HEK293 (cell line): ENCODE measurements around the gene NR0B2.

Experiments
- CTCF ChIA-PET: fragments of 350-600 bp; formaldehyde crosslinking; extraction: SDS; loops from one replicate; lab custom pipeline; 2021; ENCODE audit warnings: antibody characterized with exemption; lab: Yijun Ruan, JAX
- POLR2A ChIA-PET: fragments of 300-600 bp; formaldehyde crosslinking; extraction: SDS; loops from one replicate; lab custom pipeline; 2020; ENCODE audit warnings: antibody characterized with exemption, inconsistent platforms; lab: Yijun Ruan, JAX
- H3K27ac ChIP-seq: fragments of 200-500 bp; sonication (Bioruptor generic); 2 replicates; pipeline ENCODE4 v1.5.1; 2014; ENCODE audit warnings: low read depth, low read length, control low read depth, inconsistent platforms; ENCODE audit errors: extremely low read depth
- H3K36me3 ChIP-seq, 2 experiments: fragments of 200-500 bp in 1 of 2; sonication (Bioruptor generic) in 1 of 2; 1 replicate in 1 of 2; 2 replicates in 1 of 2; pipeline ENCODE4 v1.5.1; 2014 to 2017; ENCODE audit warnings: inconsistent platforms in 2 of 2, low read length in 2 of 2; ENCODE audit not compliant: control insufficient read depth in 2 of 2, insufficient read depth in 1 of 2
- H3K4me1 ChIP-seq: fragments of 200-500 bp; sonication (Bioruptor generic); 2 replicates; pipeline ENCODE4 v1.5.1; 2014; ENCODE audit warnings: mild to moderate bottlenecking, low read length, inconsistent platforms; ENCODE audit not compliant: control insufficient read depth, insufficient read depth
- H3K4me3 ChIP-seq: 2 replicates; pipeline ENCODE4 v1.5.1; 2011; ENCODE audit warnings: low read depth, mild to moderate bottlenecking, control low read depth, low read length, moderate library complexity
- H3K9me3 ChIP-seq: fragments of 200-500 bp; sonication (Bioruptor generic); 2 replicates; pipeline ENCODE4 v1.5.1; 2014; ENCODE audit warnings: low read depth, low read length, inconsistent platforms; ENCODE audit not compliant: control insufficient read depth, insufficient read depth
- EGR2 ChIP-seq: fragments of 450-650 bp; formaldehyde crosslinking; IDR thresholded peaks from 2 replicates; pipeline ENCODE4 v1.5.1; 2016; ENCODE audit warnings: low read depth, missing biosample characterization, missing genetic modification characterization
- HOXD13 ChIP-seq: sonication (generic); formaldehyde crosslinking; IDR thresholded peaks from 2 replicates; pipeline ENCODE4 v1.8.0; 2022; ENCODE audit warnings: missing genetic modification reagents, borderline replicate concordance
- ZFHX2 ChIP-seq: fragments of 450-650 bp; formaldehyde crosslinking; conservative IDR thresholded peaks from 2 replicates; pipeline ENCODE4 v1.5.1; 2016; ENCODE audit warnings: missing biosample characterization, missing genetic modification characterization
- ZNF174 ChIP-seq: fragments of 450-650 bp; formaldehyde crosslinking; IDR thresholded peaks from 2 replicates; pipeline ENCODE4 v1.5.0; 2017; ENCODE audit warnings: missing biosample characterization, mild to moderate bottlenecking, missing genetic modification characterization
- ZNF274 ChIP-seq, 2 experiments: fragments of 200-500 bp in 1 of 2; fragments of 450-650 bp in 1 of 2; sonication (Bioruptor generic) in 1 of 2; formaldehyde crosslinking in 1 of 2; IDR thresholded peaks; 2 replicates each; pipeline versions ENCODE4 v1.5.1 to v1.6.1; 2014 to 2016; ENCODE audit warnings: borderline replicate concordance in 1 of 2, inconsistent platforms in 1 of 2, low read length in 1 of 2, missing biosample characterization in 1 of 2, missing genetic modification characterization in 1 of 2
- ZNF335 ChIP-seq: fragments of 450-650 bp; formaldehyde crosslinking; conservative IDR thresholded peaks from 2 replicates; pipeline ENCODE4 v1.5.1; 2016; ENCODE audit warnings: missing biosample characterization, missing genetic modification characterization
- ZNF394 ChIP-seq: fragments of 450-650 bp; formaldehyde crosslinking; IDR thresholded peaks from 2 replicates; pipeline ENCODE4 v1.5.1; 2016; ENCODE audit warnings: missing biosample characterization, missing genetic modification characterization, mild to moderate bottlenecking, moderate library complexity, borderline replicate concordance
- ZNF510 ChIP-seq: fragments of 450-650 bp; formaldehyde crosslinking; IDR thresholded peaks from 2 replicates; pipeline ENCODE4 v1.5.1; 2018; ENCODE audit warnings: mild to moderate bottlenecking, missing genetic modification characterization, missing biosample characterization; ENCODE audit not compliant: insufficient replicate concordance
- ZNF544 ChIP-seq: fragments of 450-650 bp; formaldehyde crosslinking; IDR thresholded peaks from 2 replicates; pipeline ENCODE4 v1.5.0; 2017; ENCODE audit warnings: missing biosample characterization, missing genetic modification characterization
- ZNF560 ChIP-seq: fragments of 450-650 bp; formaldehyde crosslinking; IDR thresholded peaks from 2 replicates; pipeline ENCODE4 v1.5.1; 2017; ENCODE audit warnings: missing biosample characterization, missing genetic modification characterization, borderline replicate concordance
- TF ChIP-seq, protein P1 (sequence below): fragments of 450-650 bp; formaldehyde crosslinking; IDR thresholded peaks from 2 replicates; pipeline ENCODE4 v1.5.1; 2016; ENCODE audit warnings: missing biosample characterization, missing genetic modification characterization, borderline replicate concordance
- TF ChIP-seq, protein P2 (sequence below): fragments of 450-650 bp; formaldehyde crosslinking; IDR thresholded peaks from 2 replicates; pipeline ENCODE4 v1.5.1; 2016; ENCODE audit warnings: missing biosample characterization, missing genetic modification characterization
- TF ChIP-seq, protein P3 (sequence below): fragments of 450-650 bp; formaldehyde crosslinking; IDR thresholded peaks from 2 replicates; pipeline ENCODE4 v1.5.1; 2017; ENCODE audit warnings: missing biosample characterization, missing genetic modification characterization

NR0B2 gene

DNA sequence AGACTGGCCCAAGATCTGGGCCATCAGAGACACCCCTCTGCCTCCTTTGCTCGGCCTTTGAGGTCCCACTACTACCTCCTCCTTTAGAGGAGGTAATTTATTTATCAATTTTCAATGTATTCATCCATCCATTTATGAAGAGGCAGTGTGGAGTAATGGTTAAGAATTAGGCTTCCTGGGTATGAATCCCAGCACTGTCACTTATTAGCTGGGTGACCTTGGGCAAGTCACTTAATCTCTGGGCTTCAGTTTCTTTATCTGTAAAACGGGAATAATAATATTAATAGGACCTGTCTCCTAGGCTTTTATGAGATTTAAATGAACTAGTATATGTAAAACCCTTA, 1.7 kb downstream of the NR0B2 start (continued):
- TF ChIP-seq, protein P1, sequence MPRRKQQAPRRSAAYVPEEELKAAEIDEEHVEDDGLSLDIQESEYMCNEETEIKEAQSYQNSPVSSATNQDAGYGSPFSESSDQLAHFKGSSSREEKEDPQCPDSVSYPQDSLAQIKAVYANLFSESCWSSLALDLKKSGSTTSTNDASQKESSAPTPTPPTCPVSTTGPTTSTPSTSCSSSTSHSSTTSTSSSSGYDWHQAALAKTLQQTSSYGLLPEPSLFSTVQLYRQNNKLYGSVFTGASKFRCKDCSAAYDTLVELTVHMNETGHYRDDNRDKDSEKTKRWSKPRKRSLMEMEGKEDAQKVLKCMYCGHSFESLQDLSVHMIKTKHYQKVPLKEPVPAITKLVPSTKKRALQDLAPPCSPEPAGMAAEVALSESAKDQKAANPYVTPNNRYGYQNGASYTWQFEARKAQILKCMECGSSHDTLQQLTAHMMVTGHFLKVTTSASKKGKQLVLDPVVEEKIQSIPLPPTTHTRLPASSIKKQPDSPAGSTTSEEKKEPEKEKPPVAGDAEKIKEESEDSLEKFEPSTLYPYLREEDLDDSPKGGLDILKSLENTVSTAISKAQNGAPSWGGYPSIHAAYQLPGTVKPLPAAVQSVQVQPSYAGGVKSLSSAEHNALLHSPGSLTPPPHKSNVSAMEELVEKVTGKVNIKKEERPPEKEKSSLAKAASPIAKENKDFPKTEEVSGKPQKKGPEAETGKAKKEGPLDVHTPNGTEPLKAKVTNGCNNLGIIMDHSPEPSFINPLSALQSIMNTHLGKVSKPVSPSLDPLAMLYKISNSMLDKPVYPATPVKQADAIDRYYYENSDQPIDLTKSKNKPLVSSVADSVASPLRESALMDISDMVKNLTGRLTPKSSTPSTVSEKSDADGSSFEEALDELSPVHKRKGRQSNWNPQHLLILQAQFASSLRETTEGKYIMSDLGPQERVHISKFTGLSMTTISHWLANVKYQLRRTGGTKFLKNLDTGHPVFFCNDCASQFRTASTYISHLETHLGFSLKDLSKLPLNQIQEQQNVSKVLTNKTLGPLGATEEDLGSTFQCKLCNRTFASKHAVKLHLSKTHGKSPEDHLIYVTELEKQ (tag by site-specific recombination) = no peak
- TF ChIP-seq ZNF335 (tag by site-specific recombination) (no peak), HOXD13 (CRISPR knock-in tag) (no peak), ZNF174 (tag by site-specific recombination) (no peak), ZNF274 (IDR thresholded peaks at IDR 0.05; ENCODE audit: low read length) (no peak), ZNF274 (tag by site-specific recombination; IDR thresholded peaks at IDR 0.05; ENCODE audit: borderline replicate concordance) (no peak), EGR2 (tag by site-specific recombination) (no peak)
- TF ChIP-seq, protein P2, sequence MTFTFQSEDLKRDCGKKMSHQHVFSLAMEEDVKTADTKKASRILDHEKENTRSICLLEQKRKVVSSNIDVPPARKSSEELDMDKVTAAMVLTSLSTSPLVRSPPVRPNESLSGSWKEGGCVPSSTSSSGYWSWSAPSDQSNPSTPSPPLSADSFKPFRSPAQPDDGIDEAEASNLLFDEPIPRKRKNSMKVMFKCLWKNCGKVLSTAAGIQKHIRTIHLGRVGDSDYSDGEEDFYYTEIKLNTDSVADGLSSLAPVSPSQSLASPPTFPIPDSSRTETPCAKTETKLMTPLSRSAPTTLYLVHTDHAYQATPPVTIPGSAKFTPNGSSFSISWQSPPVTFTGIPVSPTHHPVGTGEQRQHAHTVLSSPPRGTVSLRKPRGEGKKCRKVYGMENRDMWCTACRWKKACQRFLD (tag by site-specific recombination) = no peak

DNA sequence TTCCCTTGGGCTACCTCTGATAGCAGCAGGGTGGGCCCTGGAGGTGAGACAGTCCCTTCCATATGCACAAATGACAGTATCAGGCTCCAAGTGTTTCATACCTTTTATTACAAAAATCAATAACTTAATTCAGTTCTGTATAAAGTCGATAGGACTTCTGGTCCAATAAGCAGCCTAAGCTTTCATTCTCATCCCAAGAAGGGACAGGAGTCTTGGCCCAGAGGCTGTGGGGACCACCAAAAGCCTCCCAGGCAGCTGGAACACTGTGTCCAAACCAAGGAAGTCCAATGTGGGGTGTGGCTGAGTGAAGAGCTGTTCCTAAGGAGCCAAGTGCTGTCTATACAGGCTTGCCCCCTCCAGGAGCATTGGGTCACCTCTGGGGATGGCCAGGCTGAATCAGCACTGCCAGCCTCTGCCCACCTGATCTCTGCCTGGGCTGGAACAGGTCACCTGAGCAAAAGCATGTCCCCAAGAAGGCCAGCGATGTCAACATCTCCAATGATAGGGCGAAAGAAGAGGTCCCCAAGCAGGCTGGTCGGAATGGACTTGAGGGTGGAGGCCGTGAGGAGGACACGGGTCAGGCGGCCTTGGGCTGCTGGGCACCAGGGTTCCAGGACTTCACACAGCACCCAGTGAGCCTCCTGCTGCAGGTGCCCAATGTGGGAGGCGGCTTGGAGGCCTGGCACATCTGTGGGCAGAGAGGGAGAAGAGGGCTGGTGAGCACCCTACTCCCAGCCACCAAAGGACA, 2.2 kb downstream of the NR0B2 start:
- no peaks in the 10 kb centered on the region for H3K9me3 ChIP-seq
- POLR2A ChIA-PET = no interaction called here
- H3K4me1 ChIP-seq = peaks cover 8% of the 10 kb centered on the region
- CTCF ChIA-PET = no interaction called here
- H3K4me3 ChIP-seq = no peak overlapping the region
- no peaks in the 10 kb centered on the region for H3K36me3 ChIP-seq
- no peak overlapping the region for H3K27ac ChIP-seq
- TF ChIP-seq ZNF544 (no peak), ZNF560 (no peak), ZNF510 (no peak), ZNF394 (tag by site-specific recombination) (no peak)

DNA sequence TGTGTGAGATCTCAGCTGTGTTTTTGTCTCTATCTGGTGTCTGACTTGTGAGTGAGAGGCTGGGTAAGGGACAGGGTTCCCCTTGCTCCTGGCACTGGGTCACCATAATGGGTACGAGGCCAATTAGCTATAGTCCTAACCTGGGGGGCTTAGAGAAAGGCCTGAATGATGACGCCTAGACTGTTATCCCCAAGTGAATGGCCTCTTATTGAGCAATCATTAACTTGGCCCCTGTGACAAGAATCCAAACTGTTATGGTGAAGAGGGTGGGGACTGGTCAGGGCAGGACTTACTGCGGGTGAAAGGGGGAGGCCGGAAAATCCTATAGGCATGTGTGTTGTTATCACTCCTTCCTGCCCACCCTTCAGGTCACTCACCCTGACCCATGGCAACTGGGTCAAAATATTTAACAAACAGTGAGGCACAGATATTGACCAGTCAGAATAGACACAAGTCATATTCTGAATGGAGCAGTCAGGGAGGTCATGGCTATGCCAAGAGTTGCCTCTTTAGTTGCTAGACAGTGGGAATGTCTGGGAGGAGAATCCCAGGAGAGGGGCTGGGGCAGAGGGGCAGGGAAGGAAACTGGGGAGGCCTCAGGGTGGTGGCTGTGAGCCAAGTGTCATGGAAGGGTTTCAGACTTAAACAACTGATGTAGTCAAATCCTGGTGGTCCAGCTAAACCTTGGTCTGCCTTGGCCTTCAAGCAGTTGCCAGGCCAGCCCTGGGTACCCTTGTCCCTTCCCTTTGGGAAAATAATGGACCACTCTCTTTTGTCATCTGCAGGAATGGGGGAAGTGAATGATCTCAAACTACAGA, 3.2 kb downstream of the NR0B2 start:
- Histone ChIP-seq H3K4me3 (no peak overlapping the region), H3K36me3 (no peaks in the 10 kb centered on the region), H3K9me3 (no peaks in the 10 kb centered on the region), H3K4me1 (peaks cover 8% of the 10 kb centered on the region), H3K27ac (no peak overlapping the region)
- ChIA-PET CTCF (no interaction called here), POLR2A (interaction anchor here (2.7 kb wide), 1 partner anchor 11 kb away, joined by 11 read pairs; the partner anchor contains the start of gene GPATCH3)
- TF ChIP-seq, protein P3, sequence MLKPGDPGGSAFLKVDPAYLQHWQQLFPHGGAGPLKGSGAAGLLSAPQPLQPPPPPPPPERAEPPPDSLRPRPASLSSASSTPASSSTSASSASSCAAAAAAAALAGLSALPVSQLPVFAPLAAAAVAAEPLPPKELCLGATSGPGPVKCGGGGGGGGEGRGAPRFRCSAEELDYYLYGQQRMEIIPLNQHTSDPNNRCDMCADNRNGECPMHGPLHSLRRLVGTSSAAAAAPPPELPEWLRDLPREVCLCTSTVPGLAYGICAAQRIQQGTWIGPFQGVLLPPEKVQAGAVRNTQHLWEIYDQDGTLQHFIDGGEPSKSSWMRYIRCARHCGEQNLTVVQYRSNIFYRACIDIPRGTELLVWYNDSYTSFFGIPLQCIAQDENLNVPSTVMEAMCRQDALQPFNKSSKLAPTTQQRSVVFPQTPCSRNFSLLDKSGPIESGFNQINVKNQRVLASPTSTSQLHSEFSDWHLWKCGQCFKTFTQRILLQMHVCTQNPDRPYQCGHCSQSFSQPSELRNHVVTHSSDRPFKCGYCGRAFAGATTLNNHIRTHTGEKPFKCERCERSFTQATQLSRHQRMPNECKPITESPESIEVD = no peak
- no peak for TF ChIP-seq ZFHX2
